CD1c-positive myeloid dendritic cell (primary cell): Measurements from ENCODE around the gene SERHL2.
"Not testable (repeated sequence)": the region's sequence is repeated elsewhere in the genome, so short reads cannot be mapped to it uniquely, and the experiment has no call there.

ENCODE experiments used
- DNase-seq: peaks from one replicate; pipeline ENCODE4 v3.0.0-alpha.2; 2016; ENCODE audit errors: extremely low spot score

Gene SERHL2, protein sequence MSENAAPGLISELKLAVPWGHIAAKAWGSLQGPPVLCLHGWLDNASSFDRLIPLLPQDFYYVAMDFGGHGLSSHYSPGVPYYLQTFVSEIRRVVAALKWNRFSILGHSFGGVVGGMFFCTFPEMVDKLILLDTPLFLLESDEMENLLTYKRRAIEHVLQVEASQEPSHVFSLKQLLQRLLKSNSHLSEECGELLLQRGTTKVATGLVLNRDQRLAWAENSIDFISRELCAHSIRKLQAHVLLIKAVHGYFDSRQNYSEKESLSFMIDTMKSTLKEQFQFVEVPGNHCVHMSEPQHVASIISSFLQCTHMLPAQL

GRCh38 chr22:42553475-42554361 is at the start of gene SERHL2:
SERHL2 (plus strand) TSS chr22:42553956; CDS start chr22:42554021, 65 bp downstream.
- DNase-seq: peak; percentile 82

GRCh38 chr22:42508327-42508974 is 45.3 kb upstream of the SERHL2 start:
- DNase-seq: not testable (repeated sequence)

DNA sequence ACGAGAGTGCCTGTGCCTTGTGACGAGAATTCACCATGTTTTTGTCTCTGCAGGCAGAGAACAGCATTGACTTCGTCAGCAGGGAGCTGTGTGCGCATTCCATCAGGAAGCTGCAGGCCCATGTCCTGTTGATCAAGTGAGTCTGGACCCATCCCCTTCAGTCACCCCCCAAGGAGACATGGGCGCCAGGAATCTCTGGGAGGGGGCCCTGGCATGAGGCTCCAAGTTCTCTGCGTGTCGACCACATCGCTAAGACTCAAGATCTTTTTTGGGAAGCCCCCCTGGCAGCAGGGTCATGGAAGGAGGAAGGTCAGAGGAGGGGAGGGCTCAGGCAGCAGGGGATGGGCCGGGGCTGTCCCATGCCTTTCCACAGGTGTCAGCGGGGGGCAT is 44.8 kb upstream of the SERHL2 start:
- DNase-seq: not testable (repeated sequence)

DNA sequence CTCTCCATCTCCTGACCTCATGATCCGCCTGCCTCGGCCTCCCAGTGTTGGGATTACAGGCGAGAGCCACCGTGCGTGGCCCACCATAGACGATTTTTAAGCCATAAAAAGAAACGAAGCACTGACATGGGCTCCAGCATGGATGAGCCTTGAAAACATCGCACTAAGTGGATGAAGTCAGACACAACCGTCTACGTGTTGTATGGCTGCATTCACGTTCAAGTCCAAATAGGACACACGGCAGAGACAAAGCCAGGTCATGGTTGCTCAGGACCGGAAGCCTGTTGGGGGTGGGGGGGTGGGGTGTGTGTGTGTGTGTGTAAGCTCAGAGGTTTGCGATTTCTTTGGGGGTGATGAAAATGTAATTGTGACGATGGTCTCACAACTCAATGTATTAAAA is 44.2 kb upstream of the SERHL2 start:
- no peak for DNase-seq

DNA sequence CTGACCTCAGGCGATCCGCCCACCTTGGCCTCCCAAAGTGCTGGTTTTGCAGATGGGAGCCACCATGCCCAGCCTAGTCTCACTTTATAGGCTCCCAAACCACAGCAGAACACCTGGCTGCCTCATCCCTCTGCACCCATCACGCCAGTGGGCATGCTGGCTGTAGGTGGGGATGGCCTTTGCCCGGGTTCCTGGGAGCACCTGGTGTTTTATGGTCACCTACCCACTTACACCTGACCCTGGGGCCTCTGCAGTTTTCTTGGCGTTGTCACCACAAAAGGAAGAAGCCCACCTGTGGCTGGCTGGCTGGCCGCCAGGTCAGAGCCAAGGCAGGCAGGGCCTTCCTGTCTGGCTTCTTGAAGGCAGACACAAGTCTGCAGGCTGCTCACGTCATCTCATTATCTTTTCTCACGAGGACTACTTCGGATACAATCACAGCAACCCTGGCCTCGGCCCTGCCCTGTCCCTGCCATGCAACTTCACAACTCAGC is 42.3 kb upstream of the SERHL2 start:
- no peak for DNase-seq

GRCh38 chr22:42512273-42512990 is 41.3 kb upstream of the SERHL2 start:
- DNase-seq: not testable (repeated sequence)

DNA sequence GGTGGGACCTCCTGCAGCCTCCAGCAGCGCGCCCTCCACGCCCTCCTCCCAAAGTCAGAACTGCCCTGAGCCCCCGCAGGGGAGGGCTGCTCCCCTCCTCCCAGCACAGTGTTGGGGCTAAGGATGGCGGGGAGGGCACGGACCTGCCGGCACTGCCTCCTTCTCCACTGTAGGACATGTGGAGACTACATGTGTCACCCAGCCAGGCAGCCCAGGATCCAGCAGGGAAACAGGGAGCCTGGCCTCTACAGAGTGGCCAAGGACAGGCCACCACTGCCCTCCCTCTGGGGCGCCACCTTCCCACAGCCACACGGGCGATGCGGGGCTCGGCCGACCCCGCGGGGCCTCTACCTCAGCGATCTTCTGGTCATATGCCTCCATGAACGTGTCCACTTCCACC is 39.4 kb upstream of the SERHL2 start:
- not testable (repeated sequence) for DNase-seq

DNA sequence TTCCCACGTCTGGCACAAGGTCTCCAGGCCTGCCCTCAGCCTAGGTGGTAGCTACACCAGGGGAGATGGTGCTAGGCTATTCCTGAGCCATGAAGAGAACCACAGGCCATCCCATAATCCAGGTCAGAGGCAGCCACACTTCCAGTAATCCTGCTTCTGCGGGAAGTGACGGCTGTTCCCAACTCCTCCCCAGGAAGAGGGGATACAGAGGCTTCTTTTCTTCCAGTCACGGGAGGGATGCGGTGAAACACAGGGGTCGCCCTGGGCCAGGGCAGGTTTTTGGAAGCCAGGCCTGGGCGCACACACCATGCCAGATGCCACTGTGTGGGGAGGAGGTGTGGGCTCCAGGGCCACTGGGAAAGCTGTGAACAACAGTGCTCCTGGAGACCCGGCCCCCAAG is 38.5 kb upstream of the SERHL2 start:
- DNase-seq: not testable (repeated sequence)

DNA sequence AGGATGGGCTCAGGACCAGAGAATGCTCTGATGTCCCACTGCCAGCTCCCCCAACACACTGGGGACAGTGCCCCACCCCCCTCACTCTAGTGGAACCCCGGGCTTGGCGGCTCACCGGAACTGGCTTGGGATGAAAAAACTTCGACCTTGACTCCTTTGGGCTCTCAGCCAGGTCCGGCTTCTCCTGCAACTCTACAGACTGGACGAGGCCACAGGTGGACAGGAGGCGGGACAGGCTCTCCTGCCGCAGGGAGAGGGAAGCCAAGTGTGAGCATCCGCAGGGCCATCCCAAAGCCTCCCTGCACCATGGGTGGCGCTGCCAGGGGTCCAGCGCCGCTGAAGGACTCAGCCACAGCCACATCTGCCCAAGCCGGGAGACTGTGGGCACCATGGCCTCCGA is 37.9 kb upstream of the SERHL2 start:
- DNase-seq: no peak

DNA sequence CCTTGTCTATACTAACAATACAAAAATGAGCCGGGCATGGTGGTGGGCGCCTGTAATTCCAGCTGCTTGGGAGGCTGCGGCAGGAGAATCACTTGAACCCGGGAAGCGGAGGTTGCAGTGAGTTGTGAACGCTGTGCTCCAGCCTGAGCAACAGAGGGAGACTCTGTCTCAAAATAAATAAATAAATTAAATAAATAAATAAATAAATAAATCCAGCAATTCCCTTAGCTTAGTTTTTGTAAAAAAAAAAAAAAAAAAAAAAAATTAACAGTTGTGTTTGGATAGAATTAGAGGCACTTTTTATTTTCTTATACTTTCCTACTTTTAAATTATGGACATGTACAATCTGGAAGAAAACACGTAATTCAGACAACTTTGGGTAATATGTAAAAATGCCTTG is 36.7 kb upstream of the SERHL2 start:
- not testable (repeated sequence) for DNase-seq

GRCh38 chr22:42518638-42519524 is 34.9 kb upstream of the SERHL2 start:
- DNase-seq: not testable (repeated sequence)

GRCh38 chr22:42519525-42520401 is 34.0 kb upstream of the SERHL2 start, which contains the start of gene RRP7A:
RRP7A (minus strand) TSS chr22:42519796; CDS start chr22:42519786, 10 bp downstream.
- DNase-seq: peak; percentile 88

DNA sequence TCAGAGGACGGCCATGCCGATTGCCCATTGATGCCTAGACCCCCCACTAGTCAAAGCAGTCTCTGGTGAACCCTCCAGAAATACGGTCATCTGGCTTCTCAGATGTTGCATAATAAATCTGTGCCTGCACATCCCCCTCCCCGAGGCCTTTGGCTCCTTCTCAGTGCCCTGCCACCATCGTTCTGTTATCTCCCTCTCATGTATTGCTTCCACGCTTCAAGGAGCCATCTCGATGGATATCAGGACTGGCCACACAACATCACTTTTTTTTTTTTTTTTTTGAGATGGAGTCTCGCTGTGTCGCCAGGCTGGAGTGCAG is 32.6 kb upstream of the SERHL2 start:
- no peak for DNase-seq

DNA sequence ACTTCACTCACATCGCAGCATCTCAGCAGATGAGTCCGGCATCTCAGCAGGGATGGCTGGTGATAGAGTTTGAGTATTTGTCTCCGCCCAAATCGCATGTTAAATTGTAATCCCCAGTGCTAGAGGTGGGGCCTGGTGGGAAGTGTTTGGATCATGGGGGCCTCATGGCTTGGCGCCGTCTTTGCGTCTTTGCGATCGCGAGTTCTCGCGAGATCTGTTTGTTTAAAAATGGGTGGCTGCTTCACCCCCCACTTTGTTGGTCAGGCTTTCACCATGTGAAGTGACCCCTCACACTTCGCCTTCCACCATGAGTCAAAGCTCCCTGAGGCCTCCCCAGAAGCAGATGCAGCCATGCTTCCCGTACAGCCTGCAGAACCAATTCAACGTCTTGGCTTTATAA is 31.2 kb upstream of the SERHL2 start:
- DNase-seq: no peak

DNA sequence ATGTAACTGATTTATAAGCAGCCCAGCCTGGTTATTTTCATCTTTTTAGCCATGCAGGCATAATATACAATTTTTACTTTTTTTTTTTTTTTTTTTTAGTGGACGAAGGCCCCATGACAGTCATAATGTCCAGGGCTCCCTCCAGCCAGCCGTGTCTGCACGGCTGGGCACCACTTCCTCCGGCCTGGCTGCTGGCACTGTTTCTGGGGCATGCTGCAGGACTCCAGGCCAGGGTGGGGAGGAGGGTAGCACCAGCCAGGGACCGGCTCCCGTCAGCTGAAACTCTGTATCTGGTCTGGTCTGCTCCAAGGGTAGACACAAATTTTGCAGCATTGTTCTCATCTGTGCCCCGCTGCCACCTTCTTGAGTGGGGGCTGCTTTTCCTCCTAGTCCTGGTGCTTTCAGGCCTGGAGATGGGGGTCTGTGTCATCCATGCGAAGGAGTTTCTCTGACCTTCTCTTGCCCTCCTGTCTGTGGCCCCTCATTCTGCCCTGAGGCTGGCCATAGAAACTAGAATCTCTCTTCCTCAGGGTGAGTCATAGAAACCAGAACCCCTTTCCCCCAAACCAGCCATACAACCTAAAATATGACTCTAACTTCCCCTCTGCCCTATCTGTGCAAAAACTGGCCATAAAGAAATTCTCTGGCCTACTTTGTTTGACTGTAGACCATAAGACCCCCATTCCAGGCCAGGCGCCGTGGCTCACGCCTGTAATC is 25.0 kb upstream of the SERHL2 start:
- DNase-seq: no peak

- DNase-seq: not testable (repeated sequence)
These were observed 24.3 kb upstream of the SERHL2 start for GRCh38 chr22:42529435-42529834.

GRCh38 chr22:42531401-42532084 is 22.2 kb upstream of the SERHL2 start:
- DNase-seq: not testable (repeated sequence)

DNA sequence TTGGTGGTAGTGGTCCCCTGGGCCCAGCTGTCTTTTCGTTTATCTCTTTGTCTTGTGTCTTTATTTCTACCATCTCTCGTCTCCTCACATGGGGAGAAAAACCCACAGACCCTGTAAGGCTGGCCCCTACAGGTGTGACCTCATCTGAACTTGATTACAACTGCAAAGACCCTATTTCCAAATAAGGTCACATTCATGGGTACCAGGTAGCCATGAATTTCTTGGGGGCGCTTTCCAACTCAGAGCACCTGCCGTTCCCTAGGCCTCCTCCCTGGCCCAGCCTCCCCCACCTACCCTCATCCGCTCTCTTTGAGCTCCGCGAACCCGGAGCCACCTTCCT is 20.1 kb upstream of the SERHL2 start:
- no peak for DNase-seq
